CD14-positive monocyte (primary cell): Measurements from ENCODE around the gene FAM210B. TPM values are rescaled to one million over a fixed set of nuclear protein-coding genes. Genes with fewer than 3 reads are reported as not detected.

ENCODE experiments used
- DNase-seq, 3 donors: peaks; one replicate each; pipeline ENCODE4 v3.0.0-alpha.2; 2011 to 2022
- H2AFZ ChIP-seq: 2 replicates; pipeline ENCODE4 v1.6.0; 2012; ENCODE audit warnings: mild to moderate bottlenecking, low read depth, low read length, inconsistent platforms; ENCODE audit not compliant: insufficient read depth, poor library complexity, severe bottlenecking
- H3K27ac ChIP-seq, 2 donors: 1 replicate in 1 of 2; 2 replicates in 1 of 2; pipeline ENCODE4 v1.5.1; 2012 to 2013; ENCODE audit warnings: low read length in 2 of 2, control low read depth in 1 of 2, inconsistent platforms in 1 of 2, low read depth in 1 of 2, mild to moderate bottlenecking in 1 of 2
- H3K27me3 ChIP-seq, 2 donors: one replicate each; pipeline versions ENCODE4 v1.6.0 to v1.6.1; 2011 to 2013; ENCODE audit warnings: low read length in 2 of 2; ENCODE audit not compliant: control insufficient read depth in 2 of 2, insufficient read depth in 2 of 2
- H3K36me3 ChIP-seq, 2 donors: replicated peaks in 1 of 2; 1 replicate in 1 of 2; 2 replicates in 1 of 2; pipeline versions ENCODE4 v1.5.1 to v1.6.1; 2012 to 2013; ENCODE audit warnings: low read length in 2 of 2, control low read depth in 1 of 2, inconsistent platforms in 1 of 2, mild to moderate bottlenecking in 1 of 2; ENCODE audit not compliant: insufficient read depth in 2 of 2, control insufficient read depth in 1 of 2
- H3K4me1 ChIP-seq, 2 donors: 1 replicate in 1 of 2; 2 replicates in 1 of 2; pipeline versions ENCODE4 v1.5.1 to v1.6.1; 2012 to 2013; ENCODE audit warnings: low read length in 2 of 2, control low read depth in 1 of 2, inconsistent platforms in 1 of 2, mild to moderate bottlenecking in 1 of 2, moderate library complexity in 1 of 2; ENCODE audit not compliant: insufficient read depth in 2 of 2, control insufficient read depth in 1 of 2
- H3K4me2 ChIP-seq: replicated peaks from 2 replicates; pipeline ENCODE3; 2012; ENCODE audit warnings: low read length, moderate library complexity, mild to moderate bottlenecking; ENCODE audit not compliant: poor library complexity, severe bottlenecking; ENCODE audit errors: extremely low read depth
- H3K4me3 ChIP-seq, 3 experiments: fragments of 200-600 bp in 1 of 3; sonication (generic) in 1 of 3; replicated peaks in 1 of 3; 1 replicate in 2 of 3; 2 replicates in 1 of 3; pipeline ENCODE4 v1.5.1; 2011 to 2013; ENCODE audit warnings: low read length in 3 of 3, mild to moderate bottlenecking in 3 of 3, control low read depth in 2 of 3, low read depth in 2 of 3, inconsistent platforms in 1 of 3, moderate library complexity in 1 of 3
- H3K79me2 ChIP-seq: 2 replicates; pipeline ENCODE4 v1.6.0; 2012; ENCODE audit warnings: mild to moderate bottlenecking, control low read depth, inconsistent platforms, low read length, moderate library complexity; ENCODE audit not compliant: insufficient read depth
- H3K9ac ChIP-seq: 2 replicates; pipeline ENCODE4 v1.6.0; 2017; ENCODE audit warnings: low read length, mild to moderate bottlenecking; ENCODE audit not compliant: insufficient read depth, poor library complexity, severe bottlenecking
- H3K9me3 ChIP-seq, 2 donors: replicated peaks in 1 of 2; 1 replicate in 1 of 2; 2 replicates in 1 of 2; pipeline versions ENCODE4 v1.5.1 to v1.6.1; 2012 to 2013; ENCODE audit warnings: low read length in 2 of 2, control low read depth in 1 of 2; ENCODE audit not compliant: control insufficient read depth in 1 of 2, insufficient read depth in 1 of 2
- H4K20me1 ChIP-seq: 2 replicates; pipeline ENCODE4 v1.6.0; 2012; ENCODE audit warnings: mild to moderate bottlenecking, low read length, control low read depth, moderate library complexity; ENCODE audit not compliant: insufficient read depth
- H3K27ac Mint-ChIP-seq, 7 donors: one replicate each; pipeline ENCODE4 v1.8.0; 2020; ENCODE audit warnings: mild to moderate bottlenecking in 7 of 7, mixed read lengths in 7 of 7, moderate library complexity in 6 of 7, inconsistent platforms in 2 of 7
- H3K27me3 Mint-ChIP-seq, 3 donors: one replicate each; pipeline ENCODE4 v1.8.0; 2021 to 2022; ENCODE audit warnings: low read depth in 3 of 3, mild to moderate bottlenecking in 3 of 3, mixed read lengths in 3 of 3, moderate library complexity in 3 of 3, inconsistent platforms in 1 of 3
- H3K36me3 Mint-ChIP-seq, 2 donors: one replicate each; pipeline ENCODE4 v1.8.0; 2020; ENCODE audit warnings: mixed read lengths in 2 of 2, inconsistent platforms in 1 of 2, mild to moderate bottlenecking in 1 of 2
- H3K4me1 Mint-ChIP-seq: one replicate; pipeline ENCODE4 v1.8.0; 2020; ENCODE audit warnings: mild to moderate bottlenecking, mixed read lengths
- H3K4me3 Mint-ChIP-seq, 2 donors: one replicate each; pipeline ENCODE4 v1.8.0; 2020; ENCODE audit warnings: mild to moderate bottlenecking in 2 of 2, mixed read lengths in 2 of 2, moderate library complexity in 1 of 2
- H3K9me3 Mint-ChIP-seq, 7 donors: one replicate each; pipeline ENCODE4 v1.8.0; 2020 to 2022; ENCODE audit warnings: mixed read lengths in 7 of 7, mild to moderate bottlenecking in 6 of 7, moderate library complexity in 6 of 7, inconsistent platforms in 2 of 7
- CTCF ChIP-seq: fragments of 200-600 bp; IDR thresholded peaks from one replicate; pipeline ENCODE4 v1.8.0; 2022; ENCODE audit warnings: antibody characterized with exemption, mild to moderate bottlenecking
- WGBS: methylation state at CpG from one replicate; pipeline ENCODE4 v1.1.5; 2013; ENCODE audit warnings: missing lambda C conversion rate; ENCODE audit not compliant: insufficient coverage; 5-methylcytosine and 5-hydroxymethylcytosine counted together
- intact Hi-C, 2 donors: fragments of 100-400 bp; cut with micrococcal nuclease; formaldehyde crosslinking; loops; one replicate each; pipeline versions ENCODE4 v1.15.0 to v1.15.1; 2023
- polyA plus RNA-seq, 3 donors: library from polyadenylated mRNA; depleted of rRNA in 1 of 3; unstranded in 2 of 3; stranded (reverse) in 1 of 3; fragments of 300-500 nt in 2 of 3; fragments of >200 nt in 1 of 3; fragmentation: Illumina TruSeq in 2 of 3; gene quantifications; 1 replicate in 2 of 3; 2 replicates in 1 of 3; pipeline ENCODE4 v1.2.3, GENCODE V29; 2012 to 2021

The FAM210B gene
- polyA plus RNA-seq, 3 donors, result 15.2 to 41.3 (median 34.5) TPM

- H3K27ac ChIP-seq, result no peak overlapping the region
- H3K9me3 ChIP-seq, result no peaks in the 10 kb centered on the region
- H3K36me3 ChIP-seq, result no peaks in the 10 kb centered on the region
- no peaks in the 10 kb centered on the region for H3K79me2 ChIP-seq
- H2AFZ ChIP-seq, result no peak overlapping the region
- H3K9me3 Mint-ChIP-seq, result peaks cover 0 to 10% (median 0%) of the 10 kb centered on the region in 7 donors
- no peak overlapping the region for H3K4me3 ChIP-seq
- no peak overlapping the region for H3K4me3 Mint-ChIP-seq
- H3K4me1 ChIP-seq, result no peaks in the 10 kb centered on the region
- no peak overlapping the region for H3K27ac Mint-ChIP-seq
- no peaks in the 10 kb centered on the region for H4K20me1 ChIP-seq
- no peak overlapping the region for H3K4me2 ChIP-seq
- H3K4me1 Mint-ChIP-seq, result peaks cover 8% of the 10 kb centered on the region
- H3K27me3 Mint-ChIP-seq, result peaks cover 30 to 45% (median 45%) of the 10 kb centered on the region in 3 donors
- peaks cover 14 to 34% of the 10 kb centered on the region in 2 donors for H3K27me3 ChIP-seq
- DNase-seq, result no peak
- H3K36me3 Mint-ChIP-seq, result peaks cover 0 to 2% of the 10 kb centered on the region in 2 donors
- intact Hi-C loops, result loop anchor here in 1 of 2 donors (10.0 kb wide), 1 partner anchor 1673 kb away; no protein-coding TSS in a partner anchor
- WGBS, result 8% methylated on average over 2 of the region's 5 CpGs
- TF ChIP-seq CTCF, result no peak
- no peak overlapping the region for H3K9ac ChIP-seq
Measured at GRCh38 chr20:56348305-56348693, 10.5 kb upstream of the FAM210B start.

- peaks cover 0 to 2% of the 10 kb centered on the region in 2 donors for H3K36me3 Mint-ChIP-seq
- Histone ChIP-seq H3K36me3 (no peaks in the 10 kb centered on the region), H4K20me1 (no peaks in the 10 kb centered on the region), H3K9ac (no peak overlapping the region), H3K4me1 (no peaks in the 10 kb centered on the region), H2AFZ (no peak overlapping the region), H3K27ac (no peak overlapping the region), H3K4me3 (no peak overlapping the region), H3K4me2 (no peak overlapping the region), H3K9me3 (no peaks in the 10 kb centered on the region), H3K27me3 (peaks cover 10 to 29% of the 10 kb centered on the region in 2 donors), H3K79me2 (no peaks in the 10 kb centered on the region)
- no peak overlapping the region for H3K27ac Mint-ChIP-seq
- intact Hi-C loops, result loop anchor here in 1 of 2 donors (10.0 kb wide), 1 partner anchor 1674 kb away; no protein-coding TSS in a partner anchor
- H3K4me1 Mint-ChIP-seq, result peaks cover 5% of the 10 kb centered on the region
- peaks cover 25 to 41% (median 41%) of the 10 kb centered on the region in 3 donors for H3K27me3 Mint-ChIP-seq
- TF ChIP-seq CTCF, result no peak
- DNase-seq, result no peak
- H3K9me3 Mint-ChIP-seq, result peaks cover 0 to 6% (median 0%) of the 10 kb centered on the region in 7 donors
- 0% methylated on average over 2 of the region's 3 CpGs for WGBS
- H3K4me3 Mint-ChIP-seq, result no peak overlapping the region
Measured at GRCh38 chr20:56348746-56349145, 10.0 kb upstream of the FAM210B start.
